Hepatocyte (in vitro differentiated cells): Measurements from ENCODE around the gene KPNB1. TPM values are rescaled to one million over a fixed set of nuclear protein-coding genes. Genes with fewer than 3 reads are reported as not detected.

ENCODE experiments used
- DNase-seq: peaks from one replicate; pipeline ENCODE4 v3.0.0-alpha.2; 2016; ENCODE audit warnings: low spot score
- H2AFZ ChIP-seq: fragments of 200-600 bp; sonication (generic); 2 replicates; pipeline ENCODE4 v1.6.0; 2016; ENCODE audit warnings: antibody characterized with exemption, mild to moderate bottlenecking
- H3K27ac ChIP-seq: fragments of 200-600 bp; sonication (generic); 2 replicates; pipeline ENCODE4 v1.5.1; 2016; ENCODE audit warnings: mild to moderate bottlenecking
- H3K27me3 ChIP-seq: fragments of 200-600 bp; sonication (generic); 2 replicates; pipeline ENCODE4 v1.6.1; 2016
- H3K36me3 ChIP-seq: fragments of 200-600 bp; sonication (generic); replicated peaks from 2 replicates; pipeline ENCODE4 v1.5.1; 2016; ENCODE audit warnings: low read depth; ENCODE audit not compliant: insufficient read depth
- H3K4me1 ChIP-seq: fragments of 200-600 bp; sonication (generic); 2 replicates; pipeline ENCODE4 v1.5.1; 2016; ENCODE audit warnings: mild to moderate bottlenecking, moderate library complexity; ENCODE audit not compliant: insufficient read depth
- H3K4me2 ChIP-seq: fragments of 200-600 bp; sonication (generic); 2 replicates; pipeline ENCODE4 v1.6.0; 2016
- H3K4me3 ChIP-seq: fragments of 200-600 bp; sonication (generic); 2 replicates; pipeline ENCODE4 v1.5.1; 2016; ENCODE audit warnings: mild to moderate bottlenecking
- H3K79me2 ChIP-seq: fragments of 200-600 bp; sonication (generic); 2 replicates; pipeline ENCODE4 v1.6.0; 2017; ENCODE audit warnings: mild to moderate bottlenecking
- H3K9me2 ChIP-seq: fragments of 200-600 bp; sonication (generic); replicated peaks from 2 replicates; pipeline ENCODE4 v1.6.0; 2017; ENCODE audit warnings: mild to moderate bottlenecking; ENCODE audit not compliant: insufficient read depth
- H3K9me3 ChIP-seq: fragments of 200-600 bp; sonication (generic); 2 replicates; pipeline ENCODE4 v1.5.1; 2016; ENCODE audit warnings: low read depth, mild to moderate bottlenecking
- H4K20me1 ChIP-seq: fragments of 200-600 bp; sonication (generic); 2 replicates; pipeline ENCODE4 v1.6.0; 2016; ENCODE audit warnings: mild to moderate bottlenecking; ENCODE audit not compliant: insufficient read depth, poor library complexity, severe bottlenecking
- CTCF ChIP-seq: fragments of 200-600 bp; sonication (generic); IDR thresholded peaks from 2 replicates; pipeline ENCODE4 v1.5.1; 2016; ENCODE audit warnings: antibody characterized with exemption, mild to moderate bottlenecking; ENCODE audit not compliant: poor library complexity
- EZH2 ChIP-seq: fragments of 200-600 bp; sonication (generic); IDR thresholded peaks from 2 replicates; pipeline ENCODE4 v1.6.1; 2016; ENCODE audit warnings: antibody characterized with exemption, mild to moderate bottlenecking, borderline replicate concordance
- EZH2phosphoT487 ChIP-seq: fragments of 200-600 bp; sonication (generic); IDR thresholded peaks from one replicate; pipeline ENCODE4 v1.6.1; 2018; ENCODE audit warnings: antibody characterized with exemption, mild to moderate bottlenecking, low read depth, moderate library complexity; ENCODE audit not compliant: unreplicated experiment, severe bottlenecking
- WGBS: methylation state at CpG from one replicate; pipeline ENCODE4 v1.1.6; 2016; ENCODE audit warnings: low lambda C conversion rate; ENCODE audit errors: missing lambda C conversion rate; 5-methylcytosine and 5-hydroxymethylcytosine counted together
- polyA plus RNA-seq: library from polyadenylated mRNA; unstranded; fragments of >200 nt; fragmentation: Nextera tagmentation; extraction: Ambion mirVana; gene quantifications from 2 replicates; pipeline ENCODE4 v1.2.1, GENCODE V29; 2016
- total RNA-seq: library from RNA; depleted of rRNA; stranded (reverse); fragments of >200 nt; gene quantifications from 2 replicates; pipeline ENCODE4 v1.2.3, GENCODE V29; 2014

KPNB1 gene
- total and polyA plus RNA-seq, 2 experiments from 2014 or later, result 59.5 to 194 TPM

GRCh38 chr17:47649972-47650524, 329 bp downstream of the KPNB1 start:
- H3K4me3 ChIP-seq, result peak overlapping the region; percentile 33
- DNase-seq, result no peak
- H3K9me3 ChIP-seq, result no peaks in the 10 kb centered on the region
- peaks cover 5% of the 10 kb centered on the region for H3K36me3 ChIP-seq
- no peaks in the 10 kb centered on the region for H3K9me2 ChIP-seq
- WGBS, result no CpG with 5 or more reads among the region's 48 CpGs
- peak overlapping the region; percentile 39 for H2AFZ ChIP-seq
- peaks cover 21% of the 10 kb centered on the region for H4K20me1 ChIP-seq
- H3K4me1 ChIP-seq, result peaks cover 19% of the 10 kb centered on the region
- H3K27me3 ChIP-seq, result no peaks in the 10 kb centered on the region
- H3K4me2 ChIP-seq, result peak overlapping the region; percentile 57
- no peak for TF ChIP-seq CTCF
- no peak for TF ChIP-seq EZH2
- no peak for TF ChIP-seq EZH2phosphoT487
- H3K79me2 ChIP-seq, result peaks cover 48% of the 10 kb centered on the region
- H3K27ac ChIP-seq, result peak overlapping the region; percentile 86

GRCh38 chr17:47650525-47651522, 1.1 kb downstream of the KPNB1 start:
- Histone ChIP-seq H4K20me1 (peaks cover 29% of the 10 kb centered on the region), H3K9me2 (no peaks in the 10 kb centered on the region), H3K79me2 (peaks cover 55% of the 10 kb centered on the region), H3K4me3 (peak overlapping the region; percentile 45), H3K27ac (peak overlapping the region; percentile 86), H3K4me2 (peak overlapping the region; percentile 84), H3K36me3 (peaks cover 5% of the 10 kb centered on the region), H3K9me3 (no peaks in the 10 kb centered on the region), H3K27me3 (no peaks in the 10 kb centered on the region), H3K4me1 (peaks cover 19% of the 10 kb centered on the region), H2AFZ (no peak overlapping the region)
- TF ChIP-seq CTCF (no peak), EZH2 (no peak), EZH2phosphoT487 (no peak)
- 4% methylated on average over 13 of the region's 39 CpGs for WGBS
- DNase-seq, result peak; percentile 98

- Histone ChIP-seq H3K9me2 (no peaks in the 10 kb centered on the region), H4K20me1 (peaks cover 36% of the 10 kb centered on the region), H3K4me1 (peaks cover 19% of the 10 kb centered on the region), H3K27ac (no peak overlapping the region), H3K27me3 (no peaks in the 10 kb centered on the region), H3K79me2 (peaks cover 64% of the 10 kb centered on the region), H3K9me3 (no peaks in the 10 kb centered on the region), H3K4me3 (no peak overlapping the region), H3K4me2 (peak overlapping the region; percentile 84), H3K36me3 (peaks cover 5% of the 10 kb centered on the region), H2AFZ (no peak overlapping the region)
- WGBS, result 56% methylated on average over 2 of the region's 2 CpGs
- DNase-seq, result no peak
- TF ChIP-seq EZH2 (no peak), EZH2phosphoT487 (no peak), CTCF (no peak)
These were observed 2.0 kb downstream of the KPNB1 start for GRCh38 chr17:47651704-47652103.
